Large intestine (tissue), 1 donor: Measurements from ENCODE around the gene FAXDC2. TPM values are rescaled to one million over a fixed set of nuclear protein-coding genes. Genes with fewer than 3 reads are reported as not detected.

Experiments used
- polyA plus RNA-seq: library from polyadenylated mRNA; unstranded; fragments of 120-200 nt; gene quantifications from one replicate; pipeline ENCODE4 v1.2.1, GENCODE V29; 2013

FAXDC2 gene
- polyA plus RNA-seq, 1 donor: 33.0 TPM

Other genes starting within 250 kb of the FAXDC2 start
- gene LARP1, start 95.2 kb downstream of the FAXDC2 start, polyA plus RNA-seq: 113 TPM
- 50.7 TPM for gene CNOT8, start 8.0 kb upstream of the FAXDC2 start, polyA plus RNA-seq
- gene GEMIN5, start 87.6 kb upstream of the FAXDC2 start, polyA plus RNA-seq: 12.7 TPM
- gene MRPL22, start 90.5 kb upstream of the FAXDC2 start, polyA plus RNA-seq: 35.7 TPM
- 0.01 TPM for gene KIF4B, start 163.2 kb upstream of the FAXDC2 start, polyA plus RNA-seq